Esophagus squamous epithelium (tissue), 4 donors: ENCODE results near the gene ALPK3.

Experiments
- POLR2A ChIP-seq, 4 donors: fragments of 450-650 bp; IDR thresholded peaks; one replicate each; pipeline ENCODE4 v1.6.1; 2017; ENCODE audit warnings: antibody characterized with exemption in 4 of 4, mild to moderate bottlenecking in 4 of 4, moderate library complexity in 3 of 4
- TF ChIP-seq, protein P1 (sequence below), 6 experiments: fragments of 450-650 bp in 4 of 6; fragments of 200-600 bp in 2 of 6; sonication (generic) in 2 of 6; IDR thresholded peaks; one replicate each; pipeline ENCODE4 v1.5.1; 2016 to 2019; ENCODE audit warnings: antibody characterized with exemption in 6 of 6, mild to moderate bottlenecking in 4 of 6, moderate library complexity in 4 of 6

DNA sequence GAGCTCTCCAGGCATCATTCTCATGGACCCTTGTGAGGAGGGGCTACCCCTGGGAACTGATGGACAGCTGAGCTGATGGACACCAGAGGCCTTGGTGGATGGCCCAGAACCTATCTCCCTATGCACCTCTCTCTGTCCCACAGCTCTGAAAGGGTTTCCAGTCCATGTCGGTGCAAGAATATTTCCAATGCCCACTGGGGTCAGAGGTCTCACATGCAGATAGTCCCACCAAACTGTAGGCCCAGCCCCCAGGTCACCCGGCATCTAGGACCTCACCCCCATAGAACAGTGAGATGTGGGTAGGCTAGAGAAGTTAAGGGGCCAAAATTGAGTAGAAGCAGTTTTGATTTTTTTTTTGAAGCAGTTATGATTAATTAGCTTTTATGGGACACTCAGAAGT, 2.6 kb downstream of the ALPK3 start:
- TF ChIP-seq, protein P1, sequence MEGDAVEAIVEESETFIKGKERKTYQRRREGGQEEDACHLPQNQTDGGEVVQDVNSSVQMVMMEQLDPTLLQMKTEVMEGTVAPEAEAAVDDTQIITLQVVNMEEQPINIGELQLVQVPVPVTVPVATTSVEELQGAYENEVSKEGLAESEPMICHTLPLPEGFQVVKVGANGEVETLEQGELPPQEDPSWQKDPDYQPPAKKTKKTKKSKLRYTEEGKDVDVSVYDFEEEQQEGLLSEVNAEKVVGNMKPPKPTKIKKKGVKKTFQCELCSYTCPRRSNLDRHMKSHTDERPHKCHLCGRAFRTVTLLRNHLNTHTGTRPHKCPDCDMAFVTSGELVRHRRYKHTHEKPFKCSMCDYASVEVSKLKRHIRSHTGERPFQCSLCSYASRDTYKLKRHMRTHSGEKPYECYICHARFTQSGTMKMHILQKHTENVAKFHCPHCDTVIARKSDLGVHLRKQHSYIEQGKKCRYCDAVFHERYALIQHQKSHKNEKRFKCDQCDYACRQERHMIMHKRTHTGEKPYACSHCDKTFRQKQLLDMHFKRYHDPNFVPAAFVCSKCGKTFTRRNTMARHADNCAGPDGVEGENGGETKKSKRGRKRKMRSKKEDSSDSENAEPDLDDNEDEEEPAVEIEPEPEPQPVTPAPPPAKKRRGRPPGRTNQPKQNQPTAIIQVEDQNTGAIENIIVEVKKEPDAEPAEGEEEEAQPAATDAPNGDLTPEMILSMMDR (IDR thresholded peaks at IDR 0.05), result no peak
- no peak for TF ChIP-seq POLR2A (IDR thresholded peaks at IDR 0.05)
